CD14-positive monocyte (primary cell): ENCODE measurements around the gene AFF3. TPM values are rescaled to one million over a fixed set of nuclear protein-coding genes. Genes with fewer than 3 reads are reported as not detected.

Experiments used
- DNase-seq, 3 donors: peaks; one replicate each; pipeline ENCODE4 v3.0.0-alpha.2; 2011 to 2022
- H2AFZ ChIP-seq: 2 replicates; pipeline ENCODE4 v1.6.0; 2012; ENCODE audit warnings: mild to moderate bottlenecking, low read depth, low read length, inconsistent platforms; ENCODE audit not compliant: insufficient read depth, poor library complexity, severe bottlenecking
- H3K27ac ChIP-seq, 2 donors: 1 replicate in 1 of 2; 2 replicates in 1 of 2; pipeline ENCODE4 v1.5.1; 2012 to 2013; ENCODE audit warnings: low read length in 2 of 2, control low read depth in 1 of 2, inconsistent platforms in 1 of 2, low read depth in 1 of 2, mild to moderate bottlenecking in 1 of 2
- H3K27me3 ChIP-seq, 2 donors: one replicate each; pipeline versions ENCODE4 v1.6.0 to v1.6.1; 2011 to 2013; ENCODE audit warnings: low read length in 2 of 2; ENCODE audit not compliant: control insufficient read depth in 2 of 2, insufficient read depth in 2 of 2
- H3K36me3 ChIP-seq, 2 donors: replicated peaks in 1 of 2; 1 replicate in 1 of 2; 2 replicates in 1 of 2; pipeline versions ENCODE4 v1.5.1 to v1.6.1; 2012 to 2013; ENCODE audit warnings: low read length in 2 of 2, control low read depth in 1 of 2, inconsistent platforms in 1 of 2, mild to moderate bottlenecking in 1 of 2; ENCODE audit not compliant: insufficient read depth in 2 of 2, control insufficient read depth in 1 of 2
- H3K4me1 ChIP-seq, 2 donors: 1 replicate in 1 of 2; 2 replicates in 1 of 2; pipeline versions ENCODE4 v1.5.1 to v1.6.1; 2012 to 2013; ENCODE audit warnings: low read length in 2 of 2, control low read depth in 1 of 2, inconsistent platforms in 1 of 2, mild to moderate bottlenecking in 1 of 2, moderate library complexity in 1 of 2; ENCODE audit not compliant: insufficient read depth in 2 of 2, control insufficient read depth in 1 of 2
- H3K4me2 ChIP-seq: replicated peaks from 2 replicates; pipeline ENCODE3; 2012; ENCODE audit warnings: low read length, moderate library complexity, mild to moderate bottlenecking; ENCODE audit not compliant: poor library complexity, severe bottlenecking; ENCODE audit errors: extremely low read depth
- H3K4me3 ChIP-seq, 3 experiments: fragments of 200-600 bp in 1 of 3; sonication (generic) in 1 of 3; replicated peaks in 1 of 3; 1 replicate in 2 of 3; 2 replicates in 1 of 3; pipeline ENCODE4 v1.5.1; 2011 to 2013; ENCODE audit warnings: low read length in 3 of 3, mild to moderate bottlenecking in 3 of 3, control low read depth in 2 of 3, low read depth in 2 of 3, inconsistent platforms in 1 of 3, moderate library complexity in 1 of 3
- H3K79me2 ChIP-seq: 2 replicates; pipeline ENCODE4 v1.6.0; 2012; ENCODE audit warnings: mild to moderate bottlenecking, control low read depth, inconsistent platforms, low read length, moderate library complexity; ENCODE audit not compliant: insufficient read depth
- H3K9ac ChIP-seq: 2 replicates; pipeline ENCODE4 v1.6.0; 2017; ENCODE audit warnings: low read length, mild to moderate bottlenecking; ENCODE audit not compliant: insufficient read depth, poor library complexity, severe bottlenecking
- H3K9me3 ChIP-seq, 2 donors: replicated peaks in 1 of 2; 1 replicate in 1 of 2; 2 replicates in 1 of 2; pipeline versions ENCODE4 v1.5.1 to v1.6.1; 2012 to 2013; ENCODE audit warnings: low read length in 2 of 2, control low read depth in 1 of 2; ENCODE audit not compliant: control insufficient read depth in 1 of 2, insufficient read depth in 1 of 2
- H4K20me1 ChIP-seq: 2 replicates; pipeline ENCODE4 v1.6.0; 2012; ENCODE audit warnings: mild to moderate bottlenecking, low read length, control low read depth, moderate library complexity; ENCODE audit not compliant: insufficient read depth
- H3K27ac Mint-ChIP-seq, 7 donors: one replicate each; pipeline ENCODE4 v1.8.0; 2020; ENCODE audit warnings: mild to moderate bottlenecking in 7 of 7, mixed read lengths in 7 of 7, moderate library complexity in 6 of 7, inconsistent platforms in 2 of 7
- H3K27me3 Mint-ChIP-seq, 3 donors: one replicate each; pipeline ENCODE4 v1.8.0; 2021 to 2022; ENCODE audit warnings: low read depth in 3 of 3, mild to moderate bottlenecking in 3 of 3, mixed read lengths in 3 of 3, moderate library complexity in 3 of 3, inconsistent platforms in 1 of 3
- H3K36me3 Mint-ChIP-seq, 2 donors: one replicate each; pipeline ENCODE4 v1.8.0; 2020; ENCODE audit warnings: mixed read lengths in 2 of 2, inconsistent platforms in 1 of 2, mild to moderate bottlenecking in 1 of 2
- H3K4me1 Mint-ChIP-seq: one replicate; pipeline ENCODE4 v1.8.0; 2020; ENCODE audit warnings: mild to moderate bottlenecking, mixed read lengths
- H3K4me3 Mint-ChIP-seq, 2 donors: one replicate each; pipeline ENCODE4 v1.8.0; 2020; ENCODE audit warnings: mild to moderate bottlenecking in 2 of 2, mixed read lengths in 2 of 2, moderate library complexity in 1 of 2
- H3K9me3 Mint-ChIP-seq, 7 donors: one replicate each; pipeline ENCODE4 v1.8.0; 2020 to 2022; ENCODE audit warnings: mixed read lengths in 7 of 7, mild to moderate bottlenecking in 6 of 7, moderate library complexity in 6 of 7, inconsistent platforms in 2 of 7
- WGBS: methylation state at CpG from one replicate; pipeline ENCODE4 v1.1.5; 2013; ENCODE audit warnings: missing lambda C conversion rate; ENCODE audit not compliant: insufficient coverage; 5-methylcytosine and 5-hydroxymethylcytosine counted together
- intact Hi-C, 2 donors: fragments of 100-400 bp; cut with micrococcal nuclease; formaldehyde crosslinking; loops; one replicate each; pipeline versions ENCODE4 v1.15.0 to v1.15.1; 2023
- polyA plus RNA-seq, 3 donors: library from polyadenylated mRNA; depleted of rRNA in 1 of 3; unstranded in 2 of 3; stranded (reverse) in 1 of 3; fragments of 300-500 nt in 2 of 3; fragments of >200 nt in 1 of 3; fragmentation: Illumina TruSeq in 2 of 3; gene quantifications; 1 replicate in 2 of 3; 2 replicates in 1 of 3; pipeline ENCODE4 v1.2.3, GENCODE V29; 2012 to 2021
- TF ChIP-seq, protein P1 (sequence below): fragments of 200-600 bp; IDR thresholded peaks from one replicate; pipeline ENCODE4 v1.8.0; 2022; ENCODE audit warnings: antibody characterized with exemption, mild to moderate bottlenecking

AFF3 gene
- polyA plus RNA-seq, 3 donors, result 0.17 to 4.1 (median 0.49) TPM

DNA sequence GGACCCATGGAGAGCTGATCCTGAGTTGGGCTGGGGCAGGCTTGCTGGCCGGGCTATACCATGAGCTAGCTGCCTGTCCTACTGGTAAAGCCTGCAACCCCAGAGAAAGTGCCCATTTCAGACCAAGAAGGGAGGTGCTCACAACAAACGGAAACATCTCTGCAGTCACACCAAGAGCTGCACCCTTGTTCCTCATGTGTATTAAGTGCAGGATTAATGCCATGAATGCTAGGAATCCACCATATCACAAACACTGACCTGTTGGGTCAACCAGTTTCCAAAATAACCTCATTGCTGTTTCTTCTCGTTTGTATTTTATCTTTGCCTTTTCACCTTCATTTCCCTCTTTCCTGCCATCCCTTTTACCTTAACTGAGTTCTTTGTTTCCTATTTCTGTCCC lies 69.9 kb downstream of the AFF3 start:
- H3K4me1 ChIP-seq, result peaks cover 17 to 30% of the 10 kb centered on the region in 2 donors
- H4K20me1 ChIP-seq, result no peaks in the 10 kb centered on the region
- Mint-ChIP-seq H3K4me3 (no peak overlapping the region), H3K4me1 (peaks cover 38% of the 10 kb centered on the region), H3K9me3 (no peaks in the 10 kb centered on the region), H3K36me3 (peaks cover 0 to 16% of the 10 kb centered on the region in 2 donors), H3K27ac (peak overlapping the region in 1 of 7 donors; percentile 34), H3K27me3 (no peaks in the 10 kb centered on the region)
- H3K9me3 ChIP-seq, result no peaks in the 10 kb centered on the region
- H3K27ac ChIP-seq, result no peak overlapping the region
- H3K36me3 ChIP-seq, result peaks cover 0 to 2% of the 10 kb centered on the region in 2 donors
- 87% methylated on average over 3 of the region's 3 CpGs for WGBS
- TF ChIP-seq, protein P1, sequence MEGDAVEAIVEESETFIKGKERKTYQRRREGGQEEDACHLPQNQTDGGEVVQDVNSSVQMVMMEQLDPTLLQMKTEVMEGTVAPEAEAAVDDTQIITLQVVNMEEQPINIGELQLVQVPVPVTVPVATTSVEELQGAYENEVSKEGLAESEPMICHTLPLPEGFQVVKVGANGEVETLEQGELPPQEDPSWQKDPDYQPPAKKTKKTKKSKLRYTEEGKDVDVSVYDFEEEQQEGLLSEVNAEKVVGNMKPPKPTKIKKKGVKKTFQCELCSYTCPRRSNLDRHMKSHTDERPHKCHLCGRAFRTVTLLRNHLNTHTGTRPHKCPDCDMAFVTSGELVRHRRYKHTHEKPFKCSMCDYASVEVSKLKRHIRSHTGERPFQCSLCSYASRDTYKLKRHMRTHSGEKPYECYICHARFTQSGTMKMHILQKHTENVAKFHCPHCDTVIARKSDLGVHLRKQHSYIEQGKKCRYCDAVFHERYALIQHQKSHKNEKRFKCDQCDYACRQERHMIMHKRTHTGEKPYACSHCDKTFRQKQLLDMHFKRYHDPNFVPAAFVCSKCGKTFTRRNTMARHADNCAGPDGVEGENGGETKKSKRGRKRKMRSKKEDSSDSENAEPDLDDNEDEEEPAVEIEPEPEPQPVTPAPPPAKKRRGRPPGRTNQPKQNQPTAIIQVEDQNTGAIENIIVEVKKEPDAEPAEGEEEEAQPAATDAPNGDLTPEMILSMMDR, result no peak
- H3K4me2 ChIP-seq, result no peak overlapping the region
- DNase-seq, result no peak
- no peak overlapping the region for H3K9ac ChIP-seq
- intact Hi-C loops, result no loop called here
- no peaks in the 10 kb centered on the region for H3K79me2 ChIP-seq
- H3K27me3 ChIP-seq, result no peaks in the 10 kb centered on the region
- H2AFZ ChIP-seq, result no peak overlapping the region
- H3K4me3 ChIP-seq, result no peak overlapping the region

DNA sequence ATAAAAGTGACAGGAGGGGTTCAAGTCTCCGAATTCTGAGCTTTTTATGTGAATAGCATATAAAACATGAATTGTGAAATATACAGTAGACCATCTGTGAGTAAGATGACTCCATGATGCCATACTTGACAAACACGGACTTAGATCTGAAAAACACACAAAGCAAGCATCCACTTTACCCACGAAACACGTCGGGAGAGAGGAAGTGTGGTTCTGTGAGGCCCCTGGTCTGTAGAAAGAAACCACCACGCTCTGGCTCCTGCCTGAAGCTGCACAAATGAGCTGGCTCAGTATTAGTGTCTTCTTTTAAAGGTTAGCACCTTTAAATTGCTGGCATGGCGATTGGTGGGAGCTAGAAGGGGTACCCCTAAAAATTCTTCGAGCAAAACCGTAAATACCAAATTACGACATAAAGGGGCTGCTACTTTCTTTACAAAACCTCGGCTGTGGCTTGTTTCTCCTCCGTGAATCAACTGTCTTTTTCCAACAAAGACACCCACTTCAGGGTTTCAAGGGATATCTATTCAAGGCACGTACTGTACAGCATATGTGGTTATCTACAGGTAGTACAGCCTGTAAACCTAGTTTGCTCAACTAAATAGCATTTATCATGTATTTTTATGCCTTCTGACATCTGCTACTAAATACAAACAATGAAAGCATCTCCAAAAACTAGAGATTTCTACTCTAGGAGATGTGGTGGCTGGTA lies 70.9 kb downstream of the AFF3 start:
- TF ChIP-seq, protein P1, result no peak
- no peaks in the 10 kb centered on the region for H3K79me2 ChIP-seq
- Mint-ChIP-seq H3K27ac (peak overlapping the region in 3 of 7 donors; percentile 12 to 72 (median 26)), H3K27me3 (no peaks in the 10 kb centered on the region), H3K36me3 (peaks cover 0 to 13% of the 10 kb centered on the region in 2 donors), H3K4me3 (peak overlapping the region; percentile 65 to 87), H3K9me3 (no peaks in the 10 kb centered on the region), H3K4me1 (peaks cover 30% of the 10 kb centered on the region)
- H3K4me2 ChIP-seq, result peak overlapping the region; percentile 67
- peak overlapping the region in 2 of 3 experiments; percentile 47 to 57 for H3K4me3 ChIP-seq
- H3K9ac ChIP-seq, result peak overlapping the region; percentile 41
- no peaks in the 10 kb centered on the region for H3K27me3 ChIP-seq
- H4K20me1 ChIP-seq, result no peaks in the 10 kb centered on the region
- H3K9me3 ChIP-seq, result no peaks in the 10 kb centered on the region
- 0% methylated on average over 1 of the region's 13 CpGs for WGBS
- intact Hi-C loops, result no loop called here
- peaks cover 13 to 26% of the 10 kb centered on the region in 2 donors for H3K4me1 ChIP-seq
- no peak overlapping the region for H3K27ac ChIP-seq
- DNase-seq, result peak; percentile 23 to 47 (median 32)
- peak overlapping the region; percentile 64 for H2AFZ ChIP-seq
- peaks cover 0 to 2% of the 10 kb centered on the region in 2 donors for H3K36me3 ChIP-seq
